Erythroblast (primary cell): Measurements from ENCODE around the gene ENO4.

ENCODE experiments used
- GATA1 ChIP-seq: IDR thresholded peaks from 2 replicates; pipeline ENCODE4 v1.6.1; 2011; ENCODE audit warnings: low read depth, mild to moderate bottlenecking, control low read depth, low read length, moderate library complexity
- POLR2A ChIP-seq: IDR thresholded peaks from 2 replicates; pipeline ENCODE4 v1.6.1; 2011; ENCODE audit warnings: mild to moderate bottlenecking, low read length

DNA sequence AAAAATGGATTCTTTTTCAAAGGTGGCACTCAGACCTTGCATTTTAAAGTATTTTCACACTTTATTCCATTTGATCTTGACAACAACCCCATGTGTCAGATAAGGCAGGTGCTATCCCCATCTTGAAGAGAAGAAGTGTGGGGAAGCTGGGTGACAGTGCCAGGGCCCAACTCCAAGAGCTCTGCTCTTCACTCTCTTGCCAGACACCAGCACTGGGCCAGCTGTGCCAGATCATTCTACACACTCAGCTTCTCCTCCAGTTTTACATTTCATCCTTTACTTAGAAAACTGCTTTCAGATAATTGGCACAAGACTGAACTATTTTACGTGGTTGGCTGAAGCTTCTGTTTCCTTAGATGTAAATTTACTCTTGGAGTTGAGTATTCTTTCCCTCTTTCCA lies 64.4 kb downstream of the ENO4 start:
- TF ChIP-seq POLR2A (no peak), GATA1 (no peak)
